Right ventricle myocardium superior (tissue), 1 donor: ENCODE measurements around the gene SNTG2. TPM values are rescaled to one million over a fixed set of nuclear protein-coding genes. Genes with fewer than 3 reads are reported as not detected.
A peak's percentile ranks its signal among the peaks of the same experiment; 100 is the strongest.

Experiments
- ATAC-seq: fragments of 200-7000 bp; cut with Tn5 transposase; one replicate; pipeline ENCODE4 v1.9.1; 2020; ENCODE audit warnings: mild to moderate bottlenecking; ENCODE audit not compliant: poor library complexity
- DNase-seq: peaks from one replicate; pipeline ENCODE4 v3.0.0-alpha.2; 2020
- intact Hi-C: fragments of 100-400 bp; cut with DNase I; formaldehyde crosslinking; loops from one replicate; pipeline ENCODE4 v1.11.2; 2022
- total RNA-seq: library from RNA; stranded (reverse); fragmentation: NEBNext Ultra II Directional; extraction: Animal tissue kit (Norgen Biotek cat#: 25700); gene quantifications from one replicate; pipeline ENCODE4 v1.2.1, GENCODE V29; 2021
- donor health status: DM: no; HTN: yes; CAD: no; lungs with severe emphysema.

Gene SNTG2
- total RNA-seq, 1 donor from 2014 or later: 0.73 TPM

DNA sequence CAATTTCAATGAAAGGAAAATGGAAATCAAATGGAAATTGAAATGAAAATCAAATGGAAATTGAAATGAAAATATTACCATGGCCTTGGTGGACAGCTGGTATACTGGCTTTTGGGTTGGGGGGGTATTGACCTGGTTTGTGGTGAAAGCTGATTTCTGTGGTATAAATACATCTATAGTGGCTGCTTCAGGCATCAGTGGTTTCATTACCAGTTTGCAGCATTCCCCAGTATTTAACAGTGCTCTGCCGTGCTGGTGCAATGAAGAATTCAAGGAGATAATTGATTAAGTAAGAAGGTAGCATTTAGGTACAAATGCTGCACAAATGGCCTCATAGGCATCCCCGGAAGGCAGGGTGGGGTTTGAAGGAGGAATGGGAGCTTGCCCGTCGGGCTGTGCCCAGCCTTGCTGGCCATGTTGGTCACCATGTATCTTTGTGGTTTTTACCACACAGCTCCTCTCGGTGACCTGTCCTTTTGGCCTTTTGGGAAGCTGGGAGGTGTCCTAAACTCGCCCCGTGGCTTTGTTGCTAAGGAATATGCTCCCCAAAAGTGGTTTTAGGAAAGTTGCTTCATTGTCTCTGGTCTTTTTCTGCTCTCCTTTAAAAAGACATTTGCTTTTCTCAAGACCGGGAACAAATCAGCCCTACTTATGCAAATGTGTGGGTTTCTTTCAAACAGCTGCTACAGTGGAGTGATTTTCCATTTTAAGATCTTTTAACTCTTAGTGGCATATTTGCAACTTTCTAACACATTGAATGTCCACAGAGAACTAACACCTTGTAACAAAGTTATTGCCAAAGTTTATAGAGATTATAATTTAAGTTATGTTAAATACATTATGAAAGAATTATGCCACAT, 28.6 kb downstream of the SNTG2 start:
- intact Hi-C loops: no loop called here
- no peak for DNase-seq
- no peak for ATAC-seq

DNA sequence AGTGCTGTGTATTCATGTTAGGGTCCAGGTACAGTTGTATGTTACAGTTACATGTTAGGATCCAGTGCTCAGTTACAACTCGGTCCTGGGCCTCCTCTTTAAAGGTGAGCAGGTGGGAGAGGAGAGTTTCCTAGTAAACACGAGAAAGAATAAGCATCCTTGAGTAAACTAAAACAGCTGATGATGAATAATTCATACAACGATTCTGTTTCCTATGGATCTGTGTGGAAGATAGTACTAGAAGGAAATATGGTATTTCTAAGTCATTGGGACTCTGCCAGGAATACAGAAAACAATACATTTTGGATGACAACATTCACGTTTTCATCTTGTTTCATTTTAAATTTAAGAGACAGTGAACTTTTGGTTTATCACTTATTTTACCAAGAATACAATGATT, 29.5 kb downstream of the SNTG2 start:
- ATAC-seq: no peak
- no peak for DNase-seq
- intact Hi-C loops: no loop called here

DNA sequence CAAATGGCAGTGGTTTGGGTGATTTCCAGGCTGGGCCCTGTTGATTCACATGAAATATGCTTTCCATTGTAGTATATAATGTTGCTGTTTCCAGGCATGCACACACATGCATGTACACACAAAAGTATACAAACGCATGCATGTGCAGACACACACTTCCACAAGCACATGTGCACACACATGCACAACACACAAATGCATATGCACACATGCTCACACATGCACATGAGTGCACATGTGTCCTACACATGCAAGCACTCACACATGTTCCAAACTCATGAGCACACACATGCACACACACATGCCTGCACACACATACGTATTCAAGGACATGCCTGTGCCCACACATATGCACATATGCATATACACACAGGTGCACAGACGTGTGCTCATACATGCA, 30.6 kb downstream of the SNTG2 start:
- intact Hi-C loops: no loop called here
- DNase-seq: no peak
- ATAC-seq: no peak

DNA sequence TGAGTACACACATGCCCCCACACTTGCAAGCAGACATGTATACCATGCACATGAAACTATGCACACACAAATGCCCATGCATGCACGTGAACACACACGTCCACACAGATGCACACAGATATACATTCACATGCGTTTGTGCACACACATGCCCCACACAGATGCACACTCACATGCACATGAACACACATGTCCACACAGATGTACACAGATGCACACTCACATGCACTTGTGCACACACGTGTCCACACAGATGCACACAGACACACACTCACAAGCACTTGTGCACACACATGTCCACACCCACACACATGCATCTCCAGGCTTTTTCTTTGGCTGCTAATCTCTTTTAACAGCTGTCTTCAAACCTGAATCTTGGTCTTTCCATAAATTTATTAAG, 31.1 kb downstream of the SNTG2 start:
- DNase-seq (no peak), ATAC-seq (no peak)
- intact Hi-C loops: no loop called here

DNA sequence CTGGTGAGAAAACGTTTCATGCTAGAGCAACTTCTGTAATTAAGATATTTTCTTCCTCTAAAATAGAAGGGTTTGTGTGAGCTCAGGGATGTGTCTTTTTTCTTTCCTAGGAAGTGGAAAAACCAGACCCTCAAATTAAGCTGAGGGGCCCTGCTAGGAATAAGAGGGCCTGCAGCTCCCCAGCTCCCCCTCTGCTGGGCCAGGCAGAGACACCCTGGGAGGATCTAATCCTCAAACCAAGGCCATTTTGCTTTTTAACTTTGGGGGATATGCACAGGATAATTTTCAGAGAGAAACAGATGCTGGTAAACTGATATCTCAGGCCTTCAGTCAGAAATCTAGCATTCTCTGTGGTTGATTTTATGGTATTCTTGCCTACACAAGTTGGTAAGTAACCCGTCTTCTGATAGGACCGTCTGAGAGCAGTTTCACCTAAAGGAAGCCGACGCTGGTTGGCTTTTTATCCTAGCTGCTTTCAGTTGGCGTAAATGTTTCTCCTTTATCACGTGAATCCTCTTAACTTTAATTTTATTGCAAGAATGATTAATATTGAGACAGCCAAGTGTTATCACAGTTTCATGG, 34.8 kb downstream of the SNTG2 start:
- no peak for ATAC-seq
- intact Hi-C loops: no loop called here
- no peak for DNase-seq

DNA sequence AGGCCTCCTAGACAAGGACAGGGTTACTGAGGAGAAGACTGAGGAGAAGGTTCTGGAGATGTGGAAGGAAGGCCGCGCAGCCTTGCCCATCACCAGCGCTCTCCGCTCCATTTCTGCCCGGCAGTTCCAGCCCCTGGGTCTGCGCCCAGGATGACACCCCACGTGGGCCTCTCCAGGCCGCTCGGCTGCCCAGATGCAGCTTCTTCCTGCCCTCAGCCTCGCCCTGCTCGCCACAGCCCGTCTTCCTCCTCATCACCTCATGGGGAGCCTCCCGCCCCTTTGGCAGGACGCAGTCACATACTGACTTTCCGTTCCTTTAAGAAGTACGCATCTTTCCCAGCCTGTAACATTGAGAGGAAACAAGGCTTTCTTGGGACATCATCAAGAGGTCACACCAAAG, 37.1 kb downstream of the SNTG2 start:
- intact Hi-C loops: no loop called here
- ATAC-seq (no peak), DNase-seq (no peak)

DNA sequence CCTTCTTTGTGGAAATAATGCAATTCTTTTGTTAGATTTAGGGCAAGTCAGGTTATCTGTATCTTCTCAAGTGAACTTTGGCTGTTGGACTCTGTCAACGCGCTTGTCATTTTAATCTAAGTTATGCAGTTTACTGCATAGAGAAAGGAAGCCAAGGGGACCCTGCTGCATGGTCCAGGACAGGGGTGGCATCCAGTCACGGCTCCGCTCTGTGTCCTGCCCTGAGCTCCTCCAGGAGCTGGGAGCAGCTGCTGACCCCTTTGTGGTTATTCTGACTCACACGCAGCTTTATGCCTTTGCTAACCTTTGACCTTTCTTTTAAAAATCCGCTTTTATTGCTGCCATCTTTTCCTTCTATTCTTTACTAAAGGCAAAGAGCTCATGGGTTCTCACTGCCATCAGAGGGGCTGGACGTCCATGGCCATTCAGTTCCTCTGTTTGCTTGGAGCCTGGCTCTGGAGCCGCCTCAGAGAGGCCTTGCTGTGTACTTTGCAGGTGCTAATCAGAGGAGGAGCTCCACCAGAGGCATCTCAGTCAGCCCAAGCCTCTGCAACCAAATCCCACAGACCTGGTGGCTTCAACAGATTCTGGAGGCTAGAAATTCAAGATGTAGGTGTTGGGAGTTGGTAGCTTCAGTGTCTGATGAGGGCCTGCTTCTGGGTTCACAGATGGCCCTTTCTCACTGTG, 39.3 kb downstream of the SNTG2 start:
- DNase-seq (no peak), ATAC-seq (no peak)
- intact Hi-C loops: no loop called here

DNA sequence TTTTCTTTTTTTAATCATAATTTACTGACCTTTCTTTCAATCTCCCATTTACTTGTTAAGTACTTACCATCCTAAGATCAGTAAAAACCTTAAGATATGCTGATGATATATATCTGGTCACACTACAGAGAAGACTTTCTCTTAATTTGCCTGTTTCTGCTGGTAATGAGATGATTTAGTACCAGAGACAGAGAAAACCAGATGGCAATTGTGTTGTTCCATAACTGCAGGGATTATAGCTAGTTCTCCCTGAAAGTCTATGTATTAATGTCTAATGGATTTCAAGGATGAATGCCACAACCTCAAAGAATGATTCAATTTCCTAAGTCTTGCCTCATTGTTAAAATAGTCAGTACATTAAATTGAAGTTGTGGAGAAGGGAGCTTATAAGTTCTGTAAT, 40.3 kb downstream of the SNTG2 start:
- intact Hi-C loops: no loop called here
- DNase-seq (no peak), ATAC-seq (no peak)

DNA sequence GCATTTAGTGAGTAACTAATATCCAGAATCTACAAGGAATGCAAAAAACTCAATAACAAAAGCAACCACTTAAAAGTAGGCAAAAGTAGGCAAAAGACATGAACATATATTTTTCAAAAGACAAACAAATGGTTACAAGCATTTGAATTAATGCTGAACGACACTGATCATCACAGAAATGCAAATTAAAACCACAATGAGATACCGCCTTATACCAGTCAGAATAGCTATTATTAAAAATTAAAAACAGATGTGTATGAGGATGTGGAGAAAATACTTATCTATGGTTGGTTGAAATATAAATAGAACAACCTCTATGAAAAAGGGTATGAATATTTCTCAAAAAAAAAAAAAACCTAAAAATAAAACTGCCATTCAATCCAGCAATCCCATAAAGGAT, 51.7 kb downstream of the SNTG2 start:
- DNase-seq: no peak
- no peak for ATAC-seq
- intact Hi-C loops: no loop called here

DNA sequence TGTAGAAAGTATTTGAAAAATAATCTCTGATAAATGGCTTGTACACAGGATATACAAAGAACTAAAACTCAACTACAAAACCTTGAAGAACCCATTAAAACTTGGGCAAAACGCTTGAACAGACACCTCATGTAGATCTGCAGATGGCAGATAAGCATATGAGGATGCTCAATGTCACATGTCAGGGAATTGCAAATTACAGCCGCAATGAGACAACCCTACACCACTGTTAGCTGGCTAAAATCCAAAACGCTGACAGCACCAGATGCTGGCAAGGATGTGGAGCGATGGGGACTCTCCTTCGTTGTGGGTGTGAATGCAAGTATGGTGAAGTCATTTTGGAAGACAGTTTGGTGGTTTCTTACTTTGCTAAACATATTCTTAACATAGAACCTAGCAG, 53.7 kb downstream of the SNTG2 start:
- intact Hi-C loops: no loop called here
- DNase-seq (no peak), ATAC-seq (no peak)

DNA sequence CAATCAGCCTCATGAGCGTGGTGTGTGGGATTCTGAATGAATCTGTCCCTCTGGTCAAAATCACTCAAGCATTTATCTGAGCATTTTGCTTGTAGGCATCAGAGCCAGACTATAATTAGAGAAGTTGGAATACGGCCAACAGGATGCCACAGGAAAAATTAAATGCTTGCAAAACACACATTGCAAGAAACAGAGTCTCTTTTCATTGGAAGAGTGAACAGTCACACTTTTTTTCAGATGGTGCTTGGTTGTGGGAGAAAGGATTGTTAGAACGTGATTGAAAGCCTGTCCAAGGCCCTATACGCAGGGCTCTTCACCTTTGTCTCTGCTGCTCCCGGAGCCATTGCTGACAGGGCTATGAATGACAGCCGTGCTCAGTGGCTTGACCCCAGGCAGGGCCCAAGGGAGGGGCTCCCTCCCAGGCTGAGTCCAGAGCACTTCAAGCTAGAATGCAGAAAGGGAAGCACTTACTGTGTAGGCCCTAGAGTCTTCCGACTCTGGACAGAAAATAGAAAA, 59.8 kb downstream of the SNTG2 start:
- intact Hi-C loops: no loop called here
- ATAC-seq (peak; percentile 89), DNase-seq (no peak)

DNA sequence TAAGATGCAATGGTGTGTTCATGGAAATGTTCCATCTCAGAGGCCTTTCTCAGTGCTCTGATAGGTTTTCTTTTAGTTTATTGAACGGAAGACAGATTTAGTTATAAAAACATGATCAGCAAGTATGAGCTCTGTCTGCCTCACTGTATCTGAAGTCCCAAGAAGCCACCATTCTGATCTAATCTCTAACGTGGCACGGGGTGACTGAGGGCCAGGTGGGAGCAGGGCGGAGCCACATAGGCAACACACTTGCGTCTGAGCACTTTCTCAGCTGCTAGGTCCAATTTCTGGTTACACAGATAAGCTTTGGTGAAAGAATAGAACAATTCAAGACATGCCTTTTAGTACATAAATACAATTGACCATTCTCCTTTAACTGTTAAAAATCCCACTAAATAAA, 60.4 kb downstream of the SNTG2 start:
- DNase-seq (no peak), ATAC-seq (no peak)
- intact Hi-C loops: no loop called here

DNA sequence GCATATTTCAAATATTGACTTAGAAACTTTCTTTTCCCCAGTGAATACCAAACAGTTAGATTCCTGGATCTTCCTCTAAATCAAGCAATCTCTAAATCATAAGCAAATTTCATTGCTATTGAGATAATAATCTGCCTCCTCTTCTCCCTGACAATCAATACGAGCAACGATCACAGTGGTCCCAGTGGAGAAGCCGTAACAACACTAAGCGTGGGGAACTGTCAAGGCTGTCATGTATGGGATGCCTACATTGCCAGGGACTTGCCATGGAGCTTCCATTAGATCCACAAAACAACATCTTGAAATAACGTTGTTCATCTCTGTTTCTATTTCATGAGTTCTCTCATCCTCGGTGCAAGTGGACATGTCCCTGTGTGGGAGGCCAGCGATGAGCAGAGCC, 61.3 kb downstream of the SNTG2 start:
- intact Hi-C loops: no loop called here
- no peak for DNase-seq
- ATAC-seq: no peak

DNA sequence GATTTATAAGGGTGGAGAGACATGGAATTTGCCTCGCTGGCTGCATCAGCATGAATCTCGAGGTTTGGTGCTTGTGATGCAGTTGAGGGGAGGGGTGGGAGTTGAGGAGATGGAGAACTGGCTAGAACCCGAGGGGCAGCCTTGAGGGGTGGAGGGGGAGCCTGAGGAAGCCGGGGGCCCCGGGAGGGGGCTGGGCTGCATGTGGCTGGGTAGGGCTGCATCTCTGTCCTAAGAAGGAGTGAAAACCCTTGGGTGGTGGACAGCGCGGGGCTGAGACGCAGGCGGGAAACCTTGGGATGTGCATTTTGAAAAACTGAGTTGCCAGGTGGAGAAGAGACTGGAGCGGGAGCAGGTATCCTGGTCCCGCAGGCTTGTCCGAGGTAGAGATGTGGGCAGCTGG, 64.2 kb downstream of the SNTG2 start:
- intact Hi-C loops: no loop called here
- ATAC-seq: no peak
- DNase-seq: no peak

DNA sequence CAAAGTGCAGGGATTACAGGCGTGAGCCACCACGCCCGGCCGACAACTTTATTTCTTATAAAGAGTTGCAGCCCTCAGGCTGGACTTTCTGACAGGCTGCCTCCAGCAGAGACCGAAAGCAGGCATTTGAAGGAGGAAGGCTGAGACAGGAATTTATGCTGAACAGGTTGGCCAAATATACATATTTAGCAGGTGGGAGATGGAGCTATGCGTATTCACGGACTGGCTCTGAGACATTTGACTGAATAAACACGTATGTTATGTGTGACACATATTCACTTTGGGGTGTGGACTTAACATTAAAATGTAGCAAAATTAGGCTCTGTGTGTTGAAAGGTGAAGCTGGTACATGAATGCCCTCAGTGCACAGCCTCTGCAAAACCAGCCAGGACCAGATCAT, 65.9 kb downstream of the SNTG2 start:
- ATAC-seq: no peak
- intact Hi-C loops: no loop called here
- DNase-seq: no peak

DNA sequence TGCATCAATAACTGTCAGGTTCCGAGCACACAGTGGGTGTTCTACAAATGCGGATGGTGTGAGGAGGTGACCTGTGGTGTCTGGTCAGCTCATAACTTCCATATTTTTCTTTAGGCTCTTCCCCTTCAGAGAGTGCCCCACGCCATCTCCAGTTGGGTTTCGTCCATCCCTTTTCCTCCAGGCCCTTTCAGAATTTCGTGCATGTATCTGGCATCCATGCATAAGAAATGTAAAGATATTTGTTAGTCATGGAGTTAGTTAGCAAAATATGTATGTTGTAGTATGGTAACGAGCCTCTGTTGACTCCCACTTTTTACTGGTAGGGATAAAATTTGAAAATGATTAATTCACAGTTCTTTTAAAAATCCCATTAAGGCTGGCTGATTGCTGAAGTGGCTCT, 67.2 kb downstream of the SNTG2 start:
- ATAC-seq (no peak), DNase-seq (no peak)
- intact Hi-C loops: no loop called here

DNA sequence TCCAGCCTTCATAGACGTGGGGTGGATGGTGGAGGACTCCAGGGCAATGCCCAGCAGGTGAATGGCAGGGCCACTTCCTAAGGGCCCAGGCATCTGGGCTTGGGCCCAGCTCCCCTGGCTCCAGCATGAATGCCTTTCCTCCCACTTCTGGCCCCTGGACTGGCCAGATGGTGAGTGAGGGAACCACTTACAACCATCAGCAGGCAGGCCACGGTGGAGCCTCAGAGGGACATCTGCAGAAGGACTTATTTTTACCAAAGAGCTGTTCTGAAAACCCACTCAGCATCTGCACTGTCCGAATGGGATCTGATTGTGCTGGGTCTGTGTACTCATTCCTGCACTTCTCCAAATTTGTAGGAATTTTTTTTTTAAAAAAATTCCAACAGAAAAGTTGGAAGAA, 69.6 kb downstream of the SNTG2 start:
- DNase-seq (no peak), ATAC-seq (no peak)
- intact Hi-C loops: no loop called here

DNA sequence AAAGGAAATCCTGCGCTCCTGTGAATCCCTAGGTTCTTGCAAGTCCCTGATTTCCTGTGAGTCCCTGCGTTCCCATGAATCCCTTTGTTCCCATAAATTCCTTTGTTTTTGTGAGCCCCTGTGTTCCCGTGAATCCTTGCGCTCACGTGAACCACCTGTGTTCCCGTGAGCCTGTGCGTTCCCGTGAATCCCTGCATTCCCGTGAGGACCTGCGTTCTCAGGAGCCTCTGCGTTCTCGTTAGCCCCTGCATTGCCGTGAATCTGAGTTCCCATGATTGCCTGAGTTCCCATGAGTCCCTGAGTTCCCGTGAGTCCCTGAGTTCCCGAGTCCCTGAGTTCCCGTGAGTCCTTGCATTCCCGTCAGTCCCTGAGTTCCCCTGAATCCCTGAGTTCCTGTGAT, 71.5 kb downstream of the SNTG2 start:
- no peak for ATAC-seq
- intact Hi-C loops: no loop called here
- no peak for DNase-seq

DNA sequence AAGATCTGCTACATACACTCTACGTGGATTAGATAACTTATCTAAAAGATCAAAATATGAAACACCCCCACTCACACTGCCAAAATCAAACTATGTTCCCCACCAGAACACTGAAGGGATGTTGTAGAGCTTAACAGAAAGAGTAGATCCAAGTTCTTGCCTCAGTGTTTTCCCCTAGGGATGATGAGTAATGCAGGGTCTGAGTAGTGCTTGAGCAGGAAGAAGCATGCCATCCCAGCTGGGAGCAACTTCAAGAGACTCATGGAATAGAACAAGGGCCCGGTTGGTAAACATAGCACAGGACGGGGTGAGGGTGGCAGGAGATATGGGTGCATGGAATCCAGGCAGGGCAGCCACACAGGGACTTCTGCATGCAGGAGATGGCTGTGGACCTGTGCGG, 74.3 kb downstream of the SNTG2 start:
- DNase-seq (no peak), ATAC-seq (no peak)
- intact Hi-C loops: no loop called here

DNA sequence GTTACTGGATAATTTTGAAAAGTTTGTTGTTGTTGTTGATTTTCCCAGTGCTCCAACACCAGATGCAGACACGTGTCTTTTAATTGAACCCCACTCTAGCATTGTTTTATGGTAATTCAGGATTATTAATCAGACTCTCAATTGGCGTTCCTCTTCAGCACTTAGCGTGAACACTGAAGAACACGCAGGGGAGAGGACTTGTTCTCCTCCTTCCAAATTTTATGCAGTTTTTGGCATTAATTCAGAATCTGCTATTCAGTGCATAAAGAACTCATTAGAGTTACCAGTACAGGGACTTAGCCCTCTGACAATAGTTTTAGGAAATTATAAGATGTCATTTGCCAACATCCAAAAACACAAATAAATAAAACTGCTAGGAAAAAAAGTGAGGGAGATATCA, 75.5 kb downstream of the SNTG2 start:
- no peak for DNase-seq
- intact Hi-C loops: no loop called here
- no peak for ATAC-seq
